Astrocyte (in vitro differentiated cells and primary cell): ENCODE results near the gene CCDC9.

Source experiments
- CTCF ChIP-seq: IDR thresholded peaks from 2 replicates; pipeline ENCODE4 v1.5.1; 2011; ENCODE audit warnings: low read depth, mild to moderate bottlenecking, inconsistent platforms, low read length, moderate library complexity; ENCODE audit not compliant: insufficient read depth
- EZH2 ChIP-seq: IDR thresholded peaks from 2 replicates; pipeline ENCODE4 v1.6.1; 2012; ENCODE audit warnings: mild to moderate bottlenecking, low read length, inconsistent platforms; ENCODE audit not compliant: insufficient read depth

- TF ChIP-seq CTCF (peak; percentile 16), EZH2 (no peak)
These were observed 26.0 kb upstream of the CCDC9 start for GRCh38 chr19:47230054-47230920.
